RPMI7951 (cell line): ENCODE measurements around the gene PRUNE2. TPM values are rescaled to one million over a fixed set of nuclear protein-coding genes. Genes with fewer than 3 reads are reported as not detected.

Source experiments
- DNase-seq: peaks from one replicate; pipeline ENCODE4 v3.0.0-alpha.2; 2012; ENCODE audit warnings: low read depth
- total RNA-seq: library from RNA; depleted of rRNA; stranded (reverse); fragments of >200 nt; shearing (Covaris generic); gene quantifications from 2 replicates; pipeline ENCODE4 v1.2.3, GENCODE V29; 2014

The PRUNE2 gene
- total RNA-seq, 1 experiment from 2014 or later = 0.12 TPM

DNA sequence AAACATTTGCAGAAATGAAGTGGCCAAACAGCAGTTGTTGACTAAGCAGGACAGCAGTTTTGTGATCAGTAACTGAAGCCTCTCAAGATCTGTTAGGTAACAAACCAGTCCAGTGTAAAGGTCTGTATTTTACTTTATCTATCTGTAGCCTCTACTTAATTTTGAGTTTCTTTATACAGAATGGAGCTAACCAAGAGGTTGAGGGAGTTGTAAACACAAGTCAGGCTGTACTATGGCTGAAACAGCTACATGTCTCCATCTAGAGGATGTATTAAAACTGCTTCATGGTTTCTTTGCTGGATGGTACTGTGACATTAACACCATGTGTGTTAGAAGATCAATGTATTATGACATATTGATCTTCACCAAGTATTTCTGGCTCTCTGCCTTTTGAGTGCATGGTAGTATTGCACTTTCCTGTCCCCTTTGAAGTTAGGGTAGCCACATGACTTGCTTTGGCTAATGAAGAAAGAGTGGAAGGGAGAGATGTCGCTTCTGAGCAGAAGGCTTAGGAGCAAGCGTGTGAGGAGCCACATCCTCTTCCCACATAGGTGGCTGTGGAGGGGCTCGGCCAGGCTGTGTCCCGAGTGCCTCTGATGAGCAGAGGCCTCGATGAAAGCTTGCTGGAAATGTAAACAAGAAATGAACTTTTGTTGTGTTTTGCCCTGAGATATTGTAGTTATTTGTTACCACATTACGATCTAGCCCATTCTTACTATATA lies 247.2 kb downstream of the PRUNE2 start:
- DNase-seq = peak; percentile 51

DNA sequence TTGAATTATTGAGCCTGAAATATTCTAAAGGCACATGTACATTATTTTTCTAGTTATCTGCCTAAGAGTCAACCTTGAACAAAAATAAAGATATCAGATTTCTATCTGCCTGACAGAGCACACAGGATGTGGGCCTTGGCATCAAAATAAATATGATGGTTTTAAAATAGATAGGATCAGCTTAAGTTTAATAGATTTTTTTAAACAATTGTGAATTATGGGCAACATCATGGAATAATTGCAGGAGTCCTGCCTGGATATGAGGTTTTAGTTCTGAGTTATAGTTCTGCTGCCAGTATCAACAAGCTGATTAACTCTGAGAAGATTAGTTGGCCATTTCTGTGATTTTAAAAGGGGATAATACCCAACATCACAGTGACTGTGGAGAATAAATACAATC lies 248.6 kb downstream of the PRUNE2 start:
- no peak for DNase-seq

DNA sequence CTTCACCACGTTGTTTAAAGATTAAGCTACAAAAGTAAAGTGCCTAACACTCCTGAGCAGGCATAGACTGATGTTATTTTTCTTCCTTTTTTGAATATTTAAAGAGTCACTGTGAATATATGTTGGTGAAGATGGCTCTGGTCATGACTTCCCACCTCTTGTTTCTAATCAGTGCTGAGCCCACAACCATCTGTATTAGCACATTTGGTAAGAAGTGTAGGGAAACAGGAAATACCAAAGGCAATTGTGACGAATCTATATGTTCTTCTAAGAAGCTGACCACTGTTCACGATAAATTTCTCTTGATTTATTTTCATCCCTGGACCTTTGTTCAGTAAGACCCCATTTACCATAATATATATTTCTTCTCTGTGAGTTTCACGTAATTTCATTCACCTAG lies 249.9 kb downstream of the PRUNE2 start:
- DNase-seq = no peak

DNA sequence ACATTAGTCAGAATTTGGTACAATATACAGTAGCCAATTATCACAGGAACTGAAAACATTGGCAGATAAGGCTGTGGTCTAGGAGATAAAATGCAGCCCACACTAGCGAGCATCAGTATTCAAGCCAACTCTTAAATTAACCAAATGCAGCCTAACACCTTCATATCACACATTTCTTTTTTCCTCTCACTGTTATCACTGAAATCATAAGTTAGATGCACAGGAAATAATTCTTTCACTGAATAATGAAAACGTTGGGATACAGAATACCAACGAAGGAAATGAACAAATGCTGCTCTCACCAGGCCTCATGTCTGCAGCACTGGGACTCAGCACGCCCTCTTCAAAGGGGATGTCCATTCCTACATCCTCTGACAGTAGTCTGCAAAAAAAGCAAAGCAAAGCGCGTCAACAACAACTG lies 250.8 kb downstream of the PRUNE2 start:
- DNase-seq = no peak

DNA sequence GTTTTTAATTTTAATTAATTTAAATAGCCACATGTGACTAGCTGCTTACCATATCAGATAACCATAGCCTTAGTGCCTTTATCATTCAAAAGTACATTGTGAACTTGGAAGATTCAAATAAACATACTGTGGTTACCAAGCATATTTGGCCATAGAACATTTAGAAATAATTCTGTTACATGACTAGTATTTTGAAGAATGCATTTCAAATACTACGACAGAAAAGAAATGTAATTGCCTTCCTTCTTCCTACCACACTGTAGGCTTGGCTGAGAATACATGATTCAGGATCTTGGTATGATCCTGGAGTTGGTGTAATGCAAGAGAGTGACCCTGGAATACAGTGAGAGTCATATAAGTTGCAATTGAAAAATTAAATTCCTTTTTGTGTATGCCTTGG lies 251.3 kb downstream of the PRUNE2 start:
- peak; percentile 59 for DNase-seq

DNA sequence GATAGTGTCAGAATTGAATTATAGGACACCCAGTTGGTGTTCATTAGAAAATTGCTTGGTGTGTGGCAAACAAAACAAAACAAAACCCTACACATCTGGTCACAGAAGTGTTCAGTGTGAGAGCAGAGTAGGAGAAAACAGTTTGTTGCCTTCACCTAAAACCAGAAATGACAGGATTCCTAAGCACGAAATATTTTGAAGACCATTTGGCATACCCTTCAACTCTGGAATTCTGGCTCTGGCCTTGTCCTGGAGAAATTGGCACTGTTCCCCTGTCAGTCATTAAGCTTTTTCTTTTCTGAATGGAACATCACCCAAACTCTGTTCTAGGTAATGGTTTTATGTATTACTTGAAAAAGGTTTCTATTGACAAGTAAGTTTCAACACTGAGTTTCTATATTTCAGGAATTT lies 251.9 kb downstream of the PRUNE2 start:
- DNase-seq = no peak

DNA sequence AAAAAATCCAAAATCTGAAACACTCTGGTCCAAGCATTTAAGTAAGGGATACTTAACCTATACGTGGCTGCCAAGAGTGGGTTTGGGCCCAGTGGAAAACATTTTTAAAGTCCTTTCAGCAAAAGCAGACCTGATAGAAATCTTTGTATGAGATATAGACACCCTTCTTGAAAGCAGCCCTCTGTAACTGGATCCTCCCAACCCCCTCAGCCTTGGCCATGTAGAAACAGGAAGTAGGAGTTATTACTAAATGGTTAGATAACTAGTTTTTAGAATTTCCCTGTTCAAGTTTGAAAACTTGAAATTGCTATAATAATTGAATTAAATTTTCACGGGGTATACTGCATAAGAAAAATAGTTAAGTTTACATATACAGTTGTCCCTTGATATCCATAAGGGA lies 253.0 kb downstream of the PRUNE2 start:
- DNase-seq = no peak

DNA sequence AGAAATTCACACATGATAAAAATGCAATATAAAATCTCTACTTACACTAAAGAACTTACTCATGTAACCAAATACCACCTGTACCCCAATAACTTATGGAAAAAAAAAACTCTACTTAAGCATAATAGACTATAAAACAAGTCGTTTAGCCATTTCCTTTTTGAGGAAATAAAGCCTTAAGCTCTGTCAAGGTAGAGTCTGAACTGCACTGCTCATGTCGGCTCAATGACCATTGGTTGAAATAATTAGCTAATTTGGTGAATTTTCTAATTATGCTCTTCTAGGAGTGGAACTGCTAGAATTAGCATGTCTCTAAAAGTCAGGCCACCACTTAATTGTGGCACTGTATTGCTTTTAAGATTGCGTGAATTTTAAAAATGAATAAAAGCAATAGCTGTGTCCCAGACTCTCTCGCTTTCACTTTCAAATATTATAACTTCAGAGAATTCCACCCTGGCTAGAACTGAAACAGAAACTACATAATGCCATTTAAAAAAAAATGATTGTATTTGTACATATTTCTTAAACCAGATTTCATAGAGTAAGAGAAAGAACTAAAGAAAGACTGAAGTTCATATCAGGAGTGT lies 254.7 kb downstream of the PRUNE2 start:
- no peak for DNase-seq

DNA sequence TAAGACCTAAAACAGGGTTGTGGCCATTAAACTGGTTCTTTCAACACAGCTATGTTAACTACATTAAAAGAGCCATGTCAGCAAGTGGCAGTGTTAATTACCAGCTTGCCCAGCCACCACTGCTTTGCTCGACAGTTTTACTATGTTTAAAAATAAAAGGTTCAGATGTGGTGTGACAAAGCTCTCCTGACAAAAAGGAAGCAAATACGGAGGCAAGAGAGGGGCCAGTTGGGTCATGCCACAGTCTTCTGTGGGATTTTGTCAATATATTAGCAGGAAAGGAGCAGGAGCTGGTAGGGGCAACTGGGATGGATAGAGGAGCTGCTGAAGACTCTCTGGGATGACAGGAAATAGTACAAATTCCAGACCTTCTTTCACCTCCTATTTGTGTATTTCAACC lies 255.2 kb downstream of the PRUNE2 start:
- DNase-seq = no peak

DNA sequence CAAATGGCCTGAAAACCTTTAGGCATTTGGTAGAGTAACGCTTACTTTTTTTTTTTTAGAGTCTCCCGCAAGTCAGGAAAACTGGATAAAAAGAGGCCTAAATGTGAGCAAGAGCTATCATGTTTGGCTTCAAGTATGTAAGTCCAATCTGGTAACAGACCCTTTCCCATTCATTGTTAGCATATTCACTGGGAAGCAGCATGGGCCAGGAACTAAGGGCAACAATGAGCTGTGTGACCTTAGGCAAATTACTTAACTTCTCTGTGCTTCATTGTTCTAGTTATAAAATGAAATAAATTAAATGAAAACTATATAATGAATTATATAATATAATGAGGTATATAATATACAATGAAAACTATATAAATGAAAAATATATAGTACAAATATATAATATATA lies 256.0 kb downstream of the PRUNE2 start:
- DNase-seq = no peak

DNA sequence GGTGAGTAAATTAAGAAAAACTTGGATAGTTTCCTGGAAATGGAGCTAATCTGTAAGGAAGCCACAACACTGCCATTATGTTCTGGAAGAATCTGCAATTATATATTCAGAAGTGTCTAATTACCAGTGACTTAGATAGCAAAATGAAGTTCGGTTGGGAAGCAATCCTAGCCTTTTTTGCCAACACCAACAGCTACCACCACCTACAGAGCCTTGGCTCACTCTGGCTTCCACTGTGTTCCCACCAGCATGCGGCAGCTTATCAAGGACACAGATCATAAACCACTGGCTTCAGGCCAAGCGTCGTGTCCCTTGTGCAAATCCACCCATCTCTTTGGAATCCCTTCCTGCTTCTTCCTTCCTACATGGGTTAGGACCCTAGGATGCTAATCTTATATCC lies 259.7 kb downstream of the PRUNE2 start:
- no peak for DNase-seq

DNA sequence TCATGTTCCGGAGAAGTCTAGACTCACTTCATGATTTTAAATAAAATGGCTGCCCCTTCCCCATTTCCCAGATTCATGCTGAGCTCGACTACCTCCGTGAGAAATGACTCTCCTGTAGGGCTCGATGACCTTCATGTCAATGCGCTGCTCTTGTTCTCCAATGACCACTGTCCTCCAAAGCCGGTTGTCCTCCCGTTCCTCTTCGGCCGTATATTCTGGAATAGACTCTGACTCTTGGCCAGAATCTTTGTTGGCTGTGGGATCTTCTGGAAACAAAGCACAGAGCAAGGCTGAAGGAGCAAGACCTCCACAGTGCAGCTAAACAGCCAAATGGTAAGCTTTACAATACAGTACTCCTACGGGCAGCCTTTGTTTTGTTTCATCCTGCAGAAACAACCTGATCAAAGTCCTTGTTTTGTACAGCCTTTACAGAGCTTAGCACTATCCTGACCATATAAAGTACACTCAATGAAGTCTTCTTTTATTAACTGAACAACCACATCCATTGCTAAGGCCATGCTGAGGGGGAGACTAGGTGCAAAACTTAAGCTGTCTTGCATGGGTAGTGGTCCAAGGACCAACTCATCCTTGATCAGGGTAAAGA lies 261.2 kb downstream of the PRUNE2 start:
- DNase-seq = no peak

DNA sequence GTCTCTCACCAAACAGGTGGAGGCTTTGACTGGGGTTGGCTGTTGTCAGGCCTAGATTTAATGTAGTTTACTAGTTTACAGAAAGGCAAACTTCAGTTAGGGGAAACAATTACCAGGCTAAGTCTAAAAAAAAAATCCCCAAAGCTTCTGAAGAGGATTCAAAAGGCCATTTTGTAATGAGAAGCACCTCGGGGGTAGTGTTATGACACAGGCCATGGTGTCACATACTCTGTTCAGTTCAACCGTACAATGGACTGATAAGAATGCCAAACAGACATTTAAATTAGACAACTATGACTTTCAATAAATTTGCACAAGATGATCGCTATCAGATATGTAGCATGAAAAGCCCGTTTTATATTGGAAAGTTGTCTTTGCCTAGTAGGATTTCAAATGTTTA lies 261.7 kb downstream of the PRUNE2 start:
- DNase-seq = no peak

DNA sequence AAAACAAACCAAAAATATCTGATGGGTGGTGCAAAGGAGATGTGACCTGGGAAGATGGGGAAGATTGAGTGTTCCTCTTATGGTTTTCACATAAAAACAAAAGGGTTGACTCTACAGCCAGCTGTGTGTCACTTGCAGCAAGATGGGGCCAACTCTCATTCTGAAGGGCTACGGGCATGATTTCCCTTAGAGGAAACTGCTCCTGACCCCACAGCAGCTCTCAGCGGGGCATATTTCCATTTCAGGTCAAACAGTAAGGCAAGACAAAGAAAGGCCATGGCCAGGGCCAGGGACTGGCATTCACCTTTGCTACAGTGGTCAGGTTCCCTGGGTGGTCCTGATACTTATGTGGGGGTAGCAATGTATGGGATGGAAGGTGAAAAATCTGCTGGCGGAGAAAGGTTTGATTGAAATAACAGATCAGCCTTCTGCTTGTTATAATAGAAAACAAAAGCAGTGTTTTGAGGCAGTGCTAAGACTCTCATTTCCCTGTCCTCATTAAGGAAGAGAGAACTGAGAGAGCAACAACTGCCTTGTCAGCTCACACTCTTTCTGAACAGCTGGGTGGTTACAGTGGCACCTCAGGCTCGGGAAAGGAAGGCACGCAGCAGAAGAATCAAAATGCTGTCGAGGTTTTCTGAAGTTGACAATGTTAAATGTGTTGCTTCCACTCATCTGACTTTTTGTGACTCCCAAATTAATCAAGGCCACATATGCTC lies 262.4 kb downstream of the PRUNE2 start:
- no peak for DNase-seq

DNA sequence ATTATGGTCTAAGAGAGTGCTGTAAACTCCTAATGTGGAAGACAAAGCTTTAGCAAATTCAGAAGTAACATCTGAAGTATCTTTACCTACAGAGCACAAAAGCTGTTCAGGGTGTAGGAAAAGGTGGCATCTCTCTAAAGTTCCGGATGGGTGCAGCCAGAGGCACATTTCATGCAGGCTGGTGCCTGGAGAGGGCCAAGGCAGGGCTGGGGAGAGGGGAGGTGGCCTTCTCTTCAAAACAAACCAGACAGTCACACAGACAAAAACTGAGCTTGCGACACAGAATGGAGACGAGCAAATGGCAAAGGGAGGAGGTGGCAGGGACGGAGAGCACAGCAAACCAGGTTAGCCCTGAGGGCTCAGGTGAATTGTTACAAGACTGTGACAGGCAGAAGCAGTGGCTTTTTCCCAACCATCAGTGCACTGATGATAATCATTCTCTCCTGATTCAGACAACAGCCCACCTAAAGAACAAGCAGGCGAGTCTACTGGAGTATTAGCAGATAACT lies 263.2 kb downstream of the PRUNE2 start:
- no peak for DNase-seq

DNA sequence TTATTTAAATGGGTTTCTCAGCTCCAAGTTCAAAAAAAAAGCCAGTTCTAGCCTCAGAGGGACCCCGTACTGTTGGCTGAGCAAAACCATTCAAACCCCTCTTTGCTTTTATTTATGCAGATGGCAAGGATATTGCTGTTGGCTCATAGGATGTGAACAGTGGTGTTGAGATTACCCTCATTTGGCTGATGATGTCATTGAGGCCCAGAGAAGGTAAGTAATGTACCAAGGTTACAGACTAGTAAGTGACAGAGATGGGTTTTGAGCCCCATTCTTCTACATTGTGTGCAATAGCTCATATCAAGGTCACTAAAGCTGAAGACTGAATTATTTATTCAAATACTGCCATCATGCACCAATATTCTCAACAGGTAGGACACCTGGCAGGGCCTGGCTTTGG lies 263.8 kb downstream of the PRUNE2 start:
- DNase-seq = no peak

DNA sequence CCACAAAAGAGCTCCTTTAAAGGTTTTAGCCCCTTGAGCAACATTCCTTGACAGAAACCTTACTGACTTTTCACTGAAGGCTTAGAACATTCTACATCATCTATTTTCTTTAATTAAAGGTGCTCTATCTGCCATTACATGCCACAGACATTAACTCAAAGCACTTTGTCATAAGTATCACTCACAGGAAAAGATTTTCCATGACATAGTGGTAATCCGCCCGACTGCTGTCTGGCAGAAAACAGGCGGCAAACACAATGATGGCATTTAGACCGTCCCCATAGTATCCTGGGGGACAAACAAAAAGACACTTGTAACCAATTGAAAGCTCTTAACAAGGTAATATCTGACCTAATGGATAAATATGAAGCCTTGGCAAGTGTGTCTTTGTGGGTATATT lies 267.9 kb downstream of the PRUNE2 start:
- peak; percentile 18 for DNase-seq

DNA sequence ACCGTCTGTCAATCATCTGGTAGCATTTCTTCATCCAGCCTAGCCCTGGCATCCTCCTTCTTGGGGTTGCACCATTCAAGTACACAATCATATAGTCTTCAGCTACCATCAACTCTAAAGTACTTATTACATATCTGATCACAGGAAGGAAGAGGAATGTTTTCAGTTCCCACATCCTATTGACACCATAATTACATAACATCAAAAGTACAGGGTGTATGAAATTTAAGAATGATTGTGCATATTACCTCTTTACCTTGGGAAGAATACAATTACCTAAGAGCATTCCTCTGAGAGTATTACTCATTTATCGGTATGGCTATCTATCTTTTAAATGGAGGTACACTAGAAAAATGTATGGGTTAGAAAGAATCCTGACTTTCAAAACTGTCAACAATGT lies 268.5 kb downstream of the PRUNE2 start:
- DNase-seq = no peak

DNA sequence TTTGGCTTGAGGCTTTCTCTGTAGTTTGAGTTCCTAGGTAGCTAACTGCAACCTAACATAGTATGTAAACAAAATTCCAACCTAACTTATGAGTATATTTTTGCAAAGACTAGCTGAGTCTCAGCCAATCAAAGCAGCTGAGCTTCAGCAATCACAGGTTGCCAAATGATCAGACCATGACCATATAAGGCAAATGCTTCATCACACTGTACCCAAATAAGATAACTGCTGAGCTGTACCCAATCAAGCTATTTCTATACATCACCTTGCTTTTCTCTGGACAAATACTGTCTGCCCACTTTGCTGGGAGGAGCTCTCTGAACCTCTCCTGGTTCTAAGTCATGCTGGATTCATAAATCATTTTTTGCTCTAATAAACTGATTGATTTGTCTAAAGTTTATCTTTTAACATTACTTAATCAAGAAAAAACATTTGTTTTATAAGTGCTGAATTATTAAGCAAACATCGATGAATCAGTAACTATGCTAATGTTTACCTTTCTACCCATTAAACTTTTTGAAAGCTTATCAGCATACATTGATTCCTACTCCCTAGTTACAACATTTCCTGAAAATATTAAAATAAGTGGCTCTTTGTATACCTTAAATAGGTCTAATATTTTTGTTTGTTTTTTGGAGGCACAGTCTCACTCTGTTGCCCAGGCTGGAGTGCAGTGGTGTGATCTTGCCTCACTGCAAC lies 271.4 kb downstream of the PRUNE2 start:
- peak; percentile 8 for DNase-seq

DNA sequence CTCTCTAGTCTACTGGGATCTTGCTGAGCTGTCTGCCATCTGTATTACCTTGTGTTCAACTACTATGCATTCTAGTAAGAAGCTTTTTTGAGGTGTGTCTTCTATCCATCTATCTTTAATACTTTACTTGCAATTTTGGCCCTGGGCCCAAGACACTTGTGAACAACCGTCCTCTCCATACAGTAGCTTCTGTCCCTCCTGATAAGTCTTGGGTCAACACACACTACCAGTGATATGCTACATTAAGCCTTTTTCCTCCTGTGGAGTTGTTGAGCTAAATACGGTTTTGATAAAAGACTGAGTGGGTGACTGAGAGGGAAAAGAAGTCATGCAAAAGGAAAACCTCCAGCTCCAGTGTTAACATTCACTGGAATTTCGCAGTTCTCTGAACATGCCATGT lies 275.0 kb downstream of the PRUNE2 start:
- no peak for DNase-seq

DNA sequence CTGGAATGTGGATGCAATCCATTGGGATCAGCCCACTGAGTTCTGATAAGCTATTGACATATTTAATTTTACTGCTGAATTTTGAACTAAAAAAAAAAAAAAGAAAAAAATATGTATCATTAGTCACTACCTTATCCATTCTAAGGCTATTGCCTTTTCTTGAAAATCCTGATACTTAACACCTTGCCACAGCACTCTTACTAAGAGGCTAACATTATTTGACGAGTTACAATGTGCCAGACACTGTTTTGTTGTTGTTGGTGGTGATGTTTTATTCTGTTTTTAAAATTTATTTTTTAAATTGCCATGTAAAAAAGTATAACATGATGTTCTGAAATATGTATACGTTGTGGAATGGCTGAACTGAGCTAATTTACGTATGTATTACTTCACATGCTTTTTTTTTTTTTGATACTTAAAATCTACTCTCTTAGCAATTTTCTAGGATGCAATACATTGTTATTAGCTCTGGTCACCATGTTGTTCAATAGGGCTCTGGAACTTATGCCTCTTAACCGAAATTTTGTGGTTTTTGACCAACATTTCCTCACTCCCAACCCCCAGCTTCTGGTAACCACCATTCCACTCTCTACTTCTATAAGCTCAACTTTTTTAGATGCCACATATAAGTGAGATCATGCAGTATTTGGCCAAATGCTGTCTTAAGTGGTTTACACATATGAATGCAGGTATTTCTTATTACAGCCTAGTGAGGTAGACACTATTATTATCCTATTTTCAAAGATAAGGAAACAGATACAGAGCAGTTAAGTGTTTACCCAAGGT lies 276.5 kb downstream of the PRUNE2 start:
- DNase-seq = no peak
